ENCODE measurements around the gene LPCAT1. TPM values are rescaled to one million over a fixed set of nuclear protein-coding genes. Genes with fewer than 3 reads are reported as not detected.

The LPCAT1 gene
- total RNA-seq, 1 donor from 2014 or later: 74.8 TPM

DNA sequence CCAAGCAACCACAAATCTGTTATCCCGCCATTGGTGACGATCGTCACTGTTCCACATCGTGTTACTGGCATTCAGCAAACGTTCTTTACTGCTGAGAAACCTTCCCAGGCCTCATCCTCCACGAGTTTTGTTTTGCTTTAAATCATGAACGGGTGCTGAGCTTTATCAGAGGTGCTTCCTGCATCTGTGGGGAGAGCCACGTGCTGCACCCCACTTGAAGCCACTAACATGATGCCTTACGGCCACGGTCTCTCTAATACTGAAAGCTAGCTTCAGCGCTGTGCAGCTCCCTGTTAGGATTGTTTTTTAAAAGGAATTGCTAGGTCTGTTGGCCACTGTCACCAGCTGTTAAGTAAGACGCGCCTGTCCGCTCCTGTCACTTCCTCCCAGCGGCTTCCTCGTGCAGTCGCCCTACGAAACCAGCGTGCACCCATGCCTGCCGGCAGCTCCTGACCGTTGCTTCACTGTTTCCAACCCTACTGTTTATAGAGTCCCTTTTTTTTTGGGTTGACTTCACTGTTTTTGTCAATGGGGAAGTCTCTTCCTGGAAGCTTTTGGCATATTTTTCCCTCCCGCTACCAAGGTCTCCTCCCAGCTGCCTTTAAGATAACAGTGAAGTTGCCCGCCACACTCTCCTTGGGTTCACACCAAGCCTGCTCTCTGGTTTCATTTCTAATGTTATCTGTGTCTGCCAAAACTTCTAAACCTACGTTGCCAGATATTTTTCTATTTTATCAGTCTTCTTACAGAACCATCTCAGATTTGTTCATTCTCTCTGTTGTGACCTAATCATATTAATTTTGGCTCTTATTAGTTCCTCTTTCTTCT is 20.3 kb downstream of the LPCAT1 start:
- peak overlapping the region; percentile 37 for H3K27ac Mint-ChIP-seq
- no peaks in the 10 kb centered on the region for H3K9me3 Mint-ChIP-seq
- H3K4me3 Mint-ChIP-seq: no peak overlapping the region
- TF ChIP-seq, protein P1, sequence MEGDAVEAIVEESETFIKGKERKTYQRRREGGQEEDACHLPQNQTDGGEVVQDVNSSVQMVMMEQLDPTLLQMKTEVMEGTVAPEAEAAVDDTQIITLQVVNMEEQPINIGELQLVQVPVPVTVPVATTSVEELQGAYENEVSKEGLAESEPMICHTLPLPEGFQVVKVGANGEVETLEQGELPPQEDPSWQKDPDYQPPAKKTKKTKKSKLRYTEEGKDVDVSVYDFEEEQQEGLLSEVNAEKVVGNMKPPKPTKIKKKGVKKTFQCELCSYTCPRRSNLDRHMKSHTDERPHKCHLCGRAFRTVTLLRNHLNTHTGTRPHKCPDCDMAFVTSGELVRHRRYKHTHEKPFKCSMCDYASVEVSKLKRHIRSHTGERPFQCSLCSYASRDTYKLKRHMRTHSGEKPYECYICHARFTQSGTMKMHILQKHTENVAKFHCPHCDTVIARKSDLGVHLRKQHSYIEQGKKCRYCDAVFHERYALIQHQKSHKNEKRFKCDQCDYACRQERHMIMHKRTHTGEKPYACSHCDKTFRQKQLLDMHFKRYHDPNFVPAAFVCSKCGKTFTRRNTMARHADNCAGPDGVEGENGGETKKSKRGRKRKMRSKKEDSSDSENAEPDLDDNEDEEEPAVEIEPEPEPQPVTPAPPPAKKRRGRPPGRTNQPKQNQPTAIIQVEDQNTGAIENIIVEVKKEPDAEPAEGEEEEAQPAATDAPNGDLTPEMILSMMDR (IDR thresholded peaks at IDR 0.05; ENCODE audit: unreplicated experiment): no peak
- H3K27me3 Mint-ChIP-seq (ENCODE audit: low read depth): no peaks in the 10 kb centered on the region
- DNase-seq (ENCODE audit: low spot score in 2 of 2, unreplicated experiment in 2 of 2): no peak
- H3K4me1 Mint-ChIP-seq: peaks cover 9% of the 10 kb centered on the region
- H3K36me3 Mint-ChIP-seq: peaks cover 9% of the 10 kb centered on the region

DNA sequence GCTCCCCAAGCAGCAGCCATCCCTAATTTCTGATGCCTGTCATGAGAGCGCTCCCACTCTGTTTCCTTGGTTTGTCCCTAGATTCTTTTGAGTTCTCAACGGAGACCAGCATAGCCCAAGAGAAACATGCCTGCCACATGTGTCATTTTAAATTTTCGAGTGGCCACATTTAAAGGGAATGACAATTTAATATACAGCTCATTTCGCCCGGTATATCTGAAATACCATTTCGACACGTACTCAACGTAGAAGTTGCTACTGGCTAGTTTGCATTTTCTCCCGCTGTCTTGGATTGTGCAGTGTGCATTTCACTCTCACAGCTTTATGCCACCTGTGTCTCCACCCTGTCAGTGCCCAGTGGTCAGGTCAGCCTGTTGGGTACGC is 21.0 kb downstream of the LPCAT1 start:
- Mint-ChIP-seq H3K4me3 (no peak overlapping the region), H3K27me3 (ENCODE audit: low read depth) (no peaks in the 10 kb centered on the region), H3K27ac (no peak overlapping the region), H3K4me1 (peaks cover 9% of the 10 kb centered on the region), H3K36me3 (peaks cover 6% of the 10 kb centered on the region), H3K9me3 (no peaks in the 10 kb centered on the region)
- TF ChIP-seq, protein P1 (IDR thresholded peaks at IDR 0.05; ENCODE audit: unreplicated experiment): no peak
- no peak for DNase-seq (ENCODE audit: low spot score in 2 of 2, unreplicated experiment in 2 of 2)

DNA sequence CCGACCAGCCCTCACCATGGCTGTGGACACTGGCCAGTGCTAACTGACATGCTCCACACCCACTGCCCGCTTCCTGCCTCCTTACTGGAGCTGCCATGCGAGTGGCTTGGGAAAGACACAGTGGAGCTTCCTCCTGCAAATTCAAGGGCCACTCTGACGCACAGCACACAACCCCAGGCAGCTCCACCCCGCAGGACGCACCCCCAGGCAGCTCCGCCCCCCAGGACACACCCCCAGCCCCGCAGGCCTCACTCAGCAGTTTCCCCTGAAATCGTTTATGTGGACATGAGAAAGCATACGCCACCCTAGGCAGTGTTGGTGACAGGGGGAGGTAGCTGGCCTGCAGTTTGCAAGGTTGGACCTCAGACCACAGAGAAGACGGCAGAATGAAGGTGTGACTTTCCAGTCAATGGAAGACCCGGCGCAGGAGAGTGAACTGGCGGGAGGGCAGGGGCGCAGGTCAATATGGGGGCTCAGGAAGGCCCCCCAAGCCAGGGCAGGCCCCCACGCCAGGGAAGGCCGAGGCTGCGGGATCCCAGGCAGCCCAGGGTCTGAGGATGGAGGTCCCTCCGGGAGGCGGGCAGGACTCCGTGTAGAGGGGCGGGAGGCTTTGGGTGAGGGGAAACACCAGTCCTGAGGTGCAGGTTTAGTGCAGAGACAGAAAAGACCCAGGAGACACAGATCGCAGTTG is 21.6 kb downstream of the LPCAT1 start:
- no peaks in the 10 kb centered on the region for H3K9me3 Mint-ChIP-seq
- no peak for DNase-seq (ENCODE audit: low spot score in 2 of 2, unreplicated experiment in 2 of 2)
- TF ChIP-seq, protein P1 (IDR thresholded peaks at IDR 0.05; ENCODE audit: unreplicated experiment): no peak
- peaks cover 2% of the 10 kb centered on the region for H3K36me3 Mint-ChIP-seq
- H3K4me3 Mint-ChIP-seq: no peak overlapping the region
- H3K27ac Mint-ChIP-seq: no peak overlapping the region
- no peaks in the 10 kb centered on the region for H3K27me3 Mint-ChIP-seq (ENCODE audit: low read depth)
- peaks cover 9% of the 10 kb centered on the region for H3K4me1 Mint-ChIP-seq

DNA sequence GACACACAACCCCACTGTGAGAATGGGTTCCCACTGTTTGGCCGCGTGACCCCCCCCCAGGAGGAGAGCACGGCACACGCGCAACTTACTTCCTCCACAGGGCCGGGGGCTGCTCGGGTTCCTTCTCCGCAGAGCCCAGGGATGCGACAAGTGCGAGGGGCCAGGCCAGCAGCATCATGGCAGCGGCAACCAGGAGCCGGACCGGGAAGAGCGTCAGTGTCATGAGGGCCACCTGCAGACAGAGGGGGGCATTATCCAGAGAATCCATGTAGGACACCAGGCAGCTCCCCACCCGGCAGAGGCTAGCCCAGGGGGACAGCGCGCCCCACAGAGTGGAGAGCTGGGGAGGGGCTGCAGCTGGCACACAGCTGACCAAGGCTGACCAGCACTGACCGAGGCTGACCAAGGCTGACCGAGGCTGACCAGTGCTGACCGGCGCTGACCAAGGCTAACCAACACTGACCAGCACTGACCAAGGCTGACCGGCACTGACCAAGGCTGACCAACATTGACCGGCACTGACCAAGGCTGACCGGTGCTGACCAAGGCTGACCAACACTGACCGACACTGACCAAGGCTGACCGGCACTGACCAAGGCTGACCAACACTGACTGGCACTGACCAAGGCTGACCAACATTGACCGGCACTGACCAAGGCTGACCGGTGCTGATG is 22.3 kb downstream of the LPCAT1 start:
- peaks cover 9% of the 10 kb centered on the region for H3K4me1 Mint-ChIP-seq
- TF ChIP-seq, protein P1 (IDR thresholded peaks at IDR 0.05; ENCODE audit: unreplicated experiment): no peak
- H3K27me3 Mint-ChIP-seq (ENCODE audit: low read depth): no peaks in the 10 kb centered on the region
- no peak for DNase-seq (ENCODE audit: low spot score in 2 of 2, unreplicated experiment in 2 of 2)
- no peaks in the 10 kb centered on the region for H3K9me3 Mint-ChIP-seq
- H3K4me3 Mint-ChIP-seq: no peak overlapping the region
- no peak overlapping the region for H3K27ac Mint-ChIP-seq
- peaks cover 2% of the 10 kb centered on the region for H3K36me3 Mint-ChIP-seq

DNA sequence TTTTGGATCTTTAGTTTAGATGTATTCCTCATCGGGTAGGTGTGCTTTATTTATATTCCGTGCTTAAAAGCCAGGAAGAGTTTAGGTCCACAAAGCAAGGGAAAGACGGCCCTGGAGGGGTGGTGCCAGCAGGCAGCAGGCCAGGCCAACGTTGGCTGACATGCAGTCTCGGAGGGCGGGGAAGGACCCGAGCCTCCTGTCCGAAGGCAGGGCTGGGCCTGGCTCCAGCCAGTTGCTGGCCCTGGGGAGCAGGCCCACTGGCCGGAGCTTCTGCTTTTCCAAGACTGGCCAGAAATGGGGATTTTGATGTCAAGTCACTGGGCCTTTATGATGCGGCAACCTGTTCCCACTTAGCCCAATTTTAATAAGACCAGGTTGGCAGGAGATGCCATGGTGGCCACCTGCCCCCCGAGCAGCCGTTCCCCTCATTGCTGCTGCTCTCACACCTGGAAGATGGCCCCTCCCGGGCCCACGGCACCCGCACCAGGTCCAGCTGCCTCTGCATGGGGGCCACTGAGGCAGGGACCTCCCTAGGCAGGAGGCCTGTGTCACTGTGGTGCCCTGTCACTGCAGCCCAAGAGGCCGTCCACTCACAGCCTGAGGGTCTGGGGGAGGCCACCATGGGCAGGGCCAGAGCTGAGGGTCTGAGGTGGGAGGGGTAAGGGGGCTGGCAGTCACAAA is 23.2 kb downstream of the LPCAT1 start:
- peaks cover 9% of the 10 kb centered on the region for H3K4me1 Mint-ChIP-seq
- H3K27ac Mint-ChIP-seq: no peak overlapping the region

More for the DNA sequence above, 23.2 kb downstream of the LPCAT1 start:
- TF ChIP-seq, protein P1 (IDR thresholded peaks at IDR 0.05; ENCODE audit: unreplicated experiment): no peak
- Mint-ChIP-seq H3K4me3 (no peak overlapping the region), H3K36me3 (peaks cover 2% of the 10 kb centered on the region), H3K9me3 (no peaks in the 10 kb centered on the region), H3K27me3 (ENCODE audit: low read depth) (no peaks in the 10 kb centered on the region)
- DNase-seq (ENCODE audit: low spot score in 2 of 2, unreplicated experiment in 2 of 2): no peak

All from mesothelial cell of epicardium (in vitro differentiated cells).